MCF 10A (cell line): Measurements from ENCODE around the gene SYNCRIP. TPM values are rescaled to one million over a fixed set of nuclear protein-coding genes. Genes with fewer than 3 reads are reported as not detected.
"Not testable (repeated sequence)": the region's sequence is repeated elsewhere in the genome, so short reads cannot be mapped to it uniquely, and the experiment has no call there.

ENCODE experiments used
- BruUV-seq: library from RNA; stranded (reverse); fragments of 400-500 nt; replicated peaks from 2 replicates; lab custom pipeline; 2021; lab: Mats Ljungman, UMichigan
- CTCF ChIA-PET: fragments of 300-600 bp; sonication (Branson Sonifier 250); formaldehyde crosslinking; extraction: SDS; loops from one replicate; lab custom pipeline; 2021; ENCODE audit warnings: antibody characterized with exemption, inconsistent platforms; lab: Yijun Ruan, JAX
- POLR2A ChIA-PET: fragments of 300-600, 350-650 bp; sonication (Branson Sonifier 250); formaldehyde crosslinking; extraction: SDS; loops from one replicate; lab custom pipeline; 2020; ENCODE audit warnings: antibody characterized with exemption, inconsistent platforms; lab: Yijun Ruan, JAX
- DNase-seq: peaks from one replicate; pipeline ENCODE4 v3.0.0-alpha.2; 2018; ENCODE audit not compliant: unreplicated experiment
- H3K27ac Mint-ChIP-seq: one replicate; pipeline ENCODE4 v1.8.0; 2022; ENCODE audit warnings: mild to moderate bottlenecking, low read depth, mixed read lengths; ENCODE audit not compliant: unreplicated experiment
- H3K27me3 Mint-ChIP-seq: one replicate; pipeline ENCODE4 v1.8.0; 2022; ENCODE audit warnings: mixed read lengths; ENCODE audit not compliant: insufficient read depth, unreplicated experiment
- H3K36me3 Mint-ChIP-seq: one replicate; pipeline ENCODE4 v1.8.0; 2022; ENCODE audit warnings: mild to moderate bottlenecking, moderate library complexity, mixed read lengths; ENCODE audit not compliant: insufficient read depth, unreplicated experiment
- H3K4me1 Mint-ChIP-seq: one replicate; pipeline ENCODE4 v1.8.0; 2022; ENCODE audit warnings: mixed read lengths; ENCODE audit not compliant: insufficient read depth, unreplicated experiment
- H3K4me3 Mint-ChIP-seq: one replicate; pipeline ENCODE4 v1.8.0; 2022; ENCODE audit warnings: mild to moderate bottlenecking, moderate library complexity, mixed read lengths; ENCODE audit not compliant: unreplicated experiment
- H3K9me3 Mint-ChIP-seq: one replicate; pipeline ENCODE4 v1.8.0; 2022; ENCODE audit warnings: mixed read lengths; ENCODE audit not compliant: unreplicated experiment
- intact Hi-C: fragments of 100-400 bp; cut with micrococcal nuclease; formaldehyde crosslinking; loops from 2 replicates; pipeline ENCODE4 v1.14.1; 2022
- total RNA-seq: library from RNA; stranded (reverse); gene quantifications from 2 replicates; pipeline ENCODE4 v1.2.3, GENCODE V29; 2022
- TF ChIP-seq, protein P1 (sequence below): fragments of 200-600 bp; IDR thresholded peaks from one replicate; pipeline ENCODE4 v1.8.0; 2022; ENCODE audit warnings: antibody characterized with exemption, mild to moderate bottlenecking; ENCODE audit not compliant: unreplicated experiment

SYNCRIP gene
- total RNA-seq, 1 experiment from 2014 or later = 161 TPM

DNA sequence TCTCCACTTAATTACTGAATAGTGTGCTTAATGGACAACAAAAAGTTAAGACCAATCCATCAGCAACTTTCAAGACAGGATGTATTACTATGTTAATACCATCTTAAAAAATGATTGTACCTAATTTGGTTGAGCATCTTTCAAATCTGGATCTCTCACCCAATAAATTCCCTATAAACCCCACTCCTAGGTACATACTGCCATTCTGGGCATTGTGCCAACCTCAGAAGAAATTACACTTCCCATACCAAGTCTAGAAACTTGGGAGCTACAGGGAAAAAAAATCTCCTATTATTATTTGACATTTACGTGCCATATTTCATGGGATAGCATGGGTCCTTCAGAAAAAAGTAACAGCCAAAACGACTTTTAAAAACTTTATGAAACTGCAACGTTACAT is 5.1 kb downstream of the SYNCRIP start:
- peaks cover 86% of the 10 kb centered on the region for H3K36me3 Mint-ChIP-seq
- POLR2A ChIA-PET = interaction anchor here (1.7 to 10.2 kb wide), 2 partner anchors 11 to 37 kb away, joined by 6 to 889 read pairs; no protein-coding TSS in a partner anchor
- CTCF ChIA-PET = interaction anchor here (9.4 kb wide), 1 partner anchor 39 kb away, joined by 69 read pairs; no protein-coding TSS in a partner anchor
- BruUV-seq = no TSS peak
- no peak overlapping the region for H3K27ac Mint-ChIP-seq
- H3K27me3 Mint-ChIP-seq = no peaks in the 10 kb centered on the region
- TF ChIP-seq, protein P1, sequence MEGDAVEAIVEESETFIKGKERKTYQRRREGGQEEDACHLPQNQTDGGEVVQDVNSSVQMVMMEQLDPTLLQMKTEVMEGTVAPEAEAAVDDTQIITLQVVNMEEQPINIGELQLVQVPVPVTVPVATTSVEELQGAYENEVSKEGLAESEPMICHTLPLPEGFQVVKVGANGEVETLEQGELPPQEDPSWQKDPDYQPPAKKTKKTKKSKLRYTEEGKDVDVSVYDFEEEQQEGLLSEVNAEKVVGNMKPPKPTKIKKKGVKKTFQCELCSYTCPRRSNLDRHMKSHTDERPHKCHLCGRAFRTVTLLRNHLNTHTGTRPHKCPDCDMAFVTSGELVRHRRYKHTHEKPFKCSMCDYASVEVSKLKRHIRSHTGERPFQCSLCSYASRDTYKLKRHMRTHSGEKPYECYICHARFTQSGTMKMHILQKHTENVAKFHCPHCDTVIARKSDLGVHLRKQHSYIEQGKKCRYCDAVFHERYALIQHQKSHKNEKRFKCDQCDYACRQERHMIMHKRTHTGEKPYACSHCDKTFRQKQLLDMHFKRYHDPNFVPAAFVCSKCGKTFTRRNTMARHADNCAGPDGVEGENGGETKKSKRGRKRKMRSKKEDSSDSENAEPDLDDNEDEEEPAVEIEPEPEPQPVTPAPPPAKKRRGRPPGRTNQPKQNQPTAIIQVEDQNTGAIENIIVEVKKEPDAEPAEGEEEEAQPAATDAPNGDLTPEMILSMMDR = no peak
- H3K4me1 Mint-ChIP-seq = peaks cover 38% of the 10 kb centered on the region
- intact Hi-C loops = no loop called here
- DNase-seq = peak; percentile 30
- peak overlapping the region; percentile 35 for H3K4me3 Mint-ChIP-seq
- no peaks in the 10 kb centered on the region for H3K9me3 Mint-ChIP-seq

DNA sequence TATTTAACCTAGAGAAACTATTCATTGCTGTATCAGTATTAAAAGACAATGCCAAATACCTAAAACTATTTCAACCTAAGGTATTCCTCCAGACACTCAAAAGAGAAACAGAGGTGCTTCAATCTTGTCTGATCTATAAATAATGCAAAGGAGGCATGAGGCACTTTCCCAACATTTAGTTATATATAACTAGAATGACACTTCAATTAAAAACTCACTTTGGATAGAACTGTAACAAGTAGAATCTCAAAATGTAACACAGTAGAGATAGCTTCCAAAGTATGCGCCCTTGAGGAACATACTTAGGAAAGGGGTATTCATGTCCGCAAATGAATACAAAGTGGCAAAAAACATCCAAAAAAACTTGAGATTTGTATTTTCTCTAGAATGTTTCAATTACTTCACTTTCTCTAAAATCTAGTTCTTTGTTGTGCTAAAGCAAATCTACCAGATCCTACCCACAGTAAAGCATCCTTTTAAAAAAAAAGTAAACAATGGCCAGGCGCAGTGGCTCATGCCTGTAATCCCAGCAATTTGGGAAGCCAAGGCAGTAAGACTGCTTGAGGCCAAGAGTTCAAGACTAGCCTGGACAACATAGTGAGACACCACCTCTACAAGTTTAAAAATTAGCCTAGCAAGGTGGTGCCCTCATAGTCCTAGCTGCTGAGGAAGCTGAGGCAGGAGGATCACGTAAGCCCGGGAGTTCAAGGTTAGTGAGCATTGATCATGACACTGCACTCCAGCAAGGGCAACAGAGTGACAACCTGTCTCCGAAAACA is 10.3 kb downstream of the SYNCRIP start:
- TF ChIP-seq, protein P1 = no peak
- H3K27ac Mint-ChIP-seq = no peak overlapping the region
- H3K9me3 Mint-ChIP-seq = no peaks in the 10 kb centered on the region
- no peak overlapping the region for H3K4me3 Mint-ChIP-seq
- peaks cover 93% of the 10 kb centered on the region for H3K36me3 Mint-ChIP-seq
- CTCF ChIA-PET = no interaction called here
- no TSS peak for BruUV-seq
- no peaks in the 10 kb centered on the region for H3K27me3 Mint-ChIP-seq
- DNase-seq = no peak
- H3K4me1 Mint-ChIP-seq = peaks cover 16% of the 10 kb centered on the region
- POLR2A ChIA-PET = interaction anchor here (0.8 to 3.2 kb wide), 4 partner anchors 8 to 24 kb away, joined by 3 to 16 read pairs (median 10); partner anchors contain the start of gene SYNCRIP
- intact Hi-C loops = no loop called here

DNA sequence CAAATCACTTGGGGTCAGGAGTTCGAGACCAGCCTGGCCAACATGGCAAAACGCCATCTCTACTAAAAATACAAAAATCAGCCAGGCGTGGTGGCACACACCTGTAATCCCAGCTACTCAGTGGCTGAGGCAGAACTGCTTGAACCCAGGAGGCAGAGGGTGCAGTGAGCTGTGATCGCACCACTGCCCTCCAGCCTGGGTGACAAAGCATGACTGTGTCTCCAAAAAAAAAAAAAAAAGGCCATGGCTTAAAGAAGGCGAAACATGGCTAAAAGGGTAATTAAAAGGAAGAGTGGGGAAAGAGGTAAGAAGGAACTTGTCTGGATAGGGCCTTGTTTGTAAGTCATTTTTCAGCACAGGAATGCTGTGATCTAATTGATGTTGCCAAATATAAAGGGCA is 11.6 kb downstream of the SYNCRIP start:
- peaks cover 13% of the 10 kb centered on the region for H3K4me1 Mint-ChIP-seq
- H3K27ac Mint-ChIP-seq, H3K9me3 Mint-ChIP-seq, CTCF ChIA-PET, DNase-seq, BruUV-seq, intact Hi-C loops, H3K4me3 Mint-ChIP-seq, H3K27me3 Mint-ChIP-seq: not testable (repeated sequence)
- POLR2A ChIA-PET = interaction anchor here (0.8 to 3.2 kb wide), 4 partner anchors 9 to 22 kb away, joined by 3 to 16 read pairs (median 10); partner anchors contain the start of gene SYNCRIP
- H3K36me3 Mint-ChIP-seq = peaks cover 93% of the 10 kb centered on the region

DNA sequence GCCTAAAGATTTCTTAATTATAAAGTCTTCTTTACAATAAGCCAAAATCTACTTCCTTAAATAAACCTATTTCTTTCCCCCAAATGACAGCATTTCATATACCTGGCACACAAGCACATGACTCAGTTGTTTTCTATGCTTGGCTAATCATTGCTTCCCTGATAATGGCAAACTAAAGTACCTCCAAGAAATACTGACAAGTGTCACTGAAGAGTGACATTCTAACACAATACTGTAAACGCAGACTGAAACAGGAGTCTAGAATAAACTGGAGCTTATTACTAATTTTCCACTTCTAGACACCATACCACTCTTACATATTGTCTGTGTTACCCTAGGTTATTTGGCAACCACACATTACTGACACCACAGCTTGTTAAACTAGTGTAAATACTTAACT is 14.3 kb downstream of the SYNCRIP start:
- TF ChIP-seq, protein P1 = no peak
- no peaks in the 10 kb centered on the region for H3K9me3 Mint-ChIP-seq
- POLR2A ChIA-PET = interaction anchor here (1.1 to 1.4 kb wide), 3 partner anchors 13 to 50 kb away, joined by 3 to 5 read pairs (median 3); partner anchors contain the start of gene SYNCRIP
- peaks cover 94% of the 10 kb centered on the region for H3K36me3 Mint-ChIP-seq
- no peak overlapping the region for H3K4me3 Mint-ChIP-seq
- H3K4me1 Mint-ChIP-seq = peaks cover 28% of the 10 kb centered on the region
- H3K27me3 Mint-ChIP-seq = no peaks in the 10 kb centered on the region
- intact Hi-C loops = loop anchor here (10.0 kb wide), 1 partner anchor 46 kb away; no protein-coding TSS in a partner anchor
- BruUV-seq = no TSS peak
- CTCF ChIA-PET = interaction anchor here (2.3 kb wide), 1 partner anchor 10 kb away, joined by 11 read pairs; no protein-coding TSS in a partner anchor
- no peak for DNase-seq
- no peak overlapping the region for H3K27ac Mint-ChIP-seq
